ENCODE data around the gene FANCM. TPM values are rescaled to one million over a fixed set of nuclear protein-coding genes. Genes with fewer than 3 reads are reported as not detected.
"Not testable (repeated sequence)": the region's sequence is repeated elsewhere in the genome, so short reads cannot be mapped to it uniquely, and the experiment has no call there.

Gene FANCM
- total RNA-seq, 1 donor from 2014 or later, result 3.5 TPM

GRCh38 chr14:45204241-45204640 lies 68.5 kb downstream of the FANCM start:
- intact Hi-C loops (cut with DNase I), result no loop called here
- DNase-seq (ENCODE audit: missing footprints) (no peak), ATAC-seq (no peak)

GRCh38 chr14:45210159-45210558 lies 74.4 kb downstream of the FANCM start:
- ATAC-seq, result no peak
- intact Hi-C loops (cut with DNase I), result no loop called here
- no peak for DNase-seq (ENCODE audit: missing footprints)

GRCh38 chr14:45211295-45211694 lies 75.6 kb downstream of the FANCM start:
- DNase-seq (ENCODE audit: missing footprints), result no peak
- intact Hi-C loops (cut with DNase I), result no loop called here
- no peak for ATAC-seq

GRCh38 chr14:45212231-45212630 lies 76.5 kb downstream of the FANCM start:
- DNase-seq (ENCODE audit: missing footprints), result no peak
- no peak for ATAC-seq
- intact Hi-C loops (cut with DNase I), result no loop called here

GRCh38 chr14:45213716-45214115 lies 78.0 kb downstream of the FANCM start:
- DNase-seq (ENCODE audit: missing footprints); intact Hi-C loops (cut with DNase I); ATAC-seq: not testable (repeated sequence)

GRCh38 chr14:45214341-45214740 lies 78.6 kb downstream of the FANCM start:
- DNase-seq (ENCODE audit: missing footprints); ATAC-seq; intact Hi-C loops (cut with DNase I): not testable (repeated sequence)

GRCh38 chr14:45222485-45223262 lies 86.9 kb downstream of the FANCM start:
- intact Hi-C loops (cut with DNase I), result no loop called here
- no peak for ATAC-seq

GRCh38 chr14:45227566-45227965 lies 91.8 kb downstream of the FANCM start:
- DNase-seq (ENCODE audit: missing footprints), result no peak
- intact Hi-C loops (cut with DNase I), result no loop called here
- no peak for ATAC-seq

More at GRCh38 chr14:45222485-45223262, 86.9 kb downstream of the FANCM start:
- DNase-seq (ENCODE audit: missing footprints), result no peak

GRCh38 chr14:45238988-45239387 lies 103.3 kb downstream of the FANCM start:
- ATAC-seq (no peak), DNase-seq (ENCODE audit: missing footprints) (no peak)
- intact Hi-C loops (cut with DNase I), result no loop called here

- DNase-seq (ENCODE audit: missing footprints), result no peak
- intact Hi-C loops (cut with DNase I), result no loop called here
- no peak for ATAC-seq
These were observed 107.0 kb downstream of the FANCM start for GRCh38 chr14:45242706-45243105.

- DNase-seq (ENCODE audit: missing footprints), result no peak
- no peak for ATAC-seq
- intact Hi-C loops (cut with DNase I), result no loop called here
These were observed 110.4 kb downstream of the FANCM start for GRCh38 chr14:45246151-45246550.

GRCh38 chr14:45246691-45247090 lies 111.0 kb downstream of the FANCM start:
- intact Hi-C loops (cut with DNase I), result no loop called here
- ATAC-seq (no peak), DNase-seq (ENCODE audit: missing footprints) (no peak)

GRCh38 chr14:45247427-45247826 lies 111.7 kb downstream of the FANCM start:
- DNase-seq (ENCODE audit: missing footprints) (no peak), ATAC-seq (no peak)
- intact Hi-C loops (cut with DNase I), result no loop called here

GRCh38 chr14:45249856-45250575 lies 114.3 kb downstream of the FANCM start:
- DNase-seq (ENCODE audit: missing footprints) (no peak), ATAC-seq (no peak)
- intact Hi-C loops (cut with DNase I), result loop anchor here (5.0 kb wide), 2 partner anchors 338 to 353 kb away; a partner anchor contains a TSS

Other genes with a start within 250 kb of the FANCM start
- gene KLHL28, start 174.0 kb upstream of the FANCM start, total RNA-seq, result 13.0 TPM
- gene TOGARAM1, start 173.7 kb upstream of the FANCM start, total RNA-seq, result 20.5 TPM
- 10.5 TPM for gene PRPF39, start 51.8 kb upstream of the FANCM start, total RNA-seq
- gene FKBP3, start 1.4 kb upstream of the FANCM start, total RNA-seq, result 121 TPM
- 7.6 TPM for gene MIS18BP1, start 117.3 kb downstream of the FANCM start, total RNA-seq

All from Right ventricle myocardium inferior (tissue), 1 donor.